Hematopoietic multipotent progenitor cell treated with erythropoietin and hydrocortisone succinate and interleukin-3 and kit ligand, for 17 days (in vitro differentiated cells): ENCODE measurements around the gene MEIOSIN.
"Not testable (repeated sequence)": the region's sequence is repeated elsewhere in the genome, so short reads cannot be mapped to it uniquely, and the experiment has no call there.

Experiments used
- DNase-seq: peaks from one replicate; pipeline ENCODE4 v3.0.0-alpha.2; 2015; ENCODE audit warnings: low spot score

MEIOSIN gene

GRCh38 chr19:45720065-45720464 lies 13.2 kb upstream of the MEIOSIN start:
- not testable (repeated sequence) for DNase-seq

GRCh38 chr19:45728683-45729082 lies 4.6 kb upstream of the MEIOSIN start:
- DNase-seq, result not testable (repeated sequence)

- DNase-seq, result no peak
These were observed 3.4 kb upstream of the MEIOSIN start for GRCh38 chr19:45729800-45730290.

- peak; percentile 79 for DNase-seq
These were observed 2.6 kb upstream of the MEIOSIN start, which contains the start of gene FBXO46 for GRCh38 chr19:45730368-45731288. Gene FBXO46, minus strand, starts transcription at chr19:45730896. Its CDS starts 17,401 bp downstream, at chr19:45713495.

- DNase-seq, result no peak
These were observed 6.5 kb downstream of the MEIOSIN start for GRCh38 chr19:45739498-45740439.

GRCh38 chr19:45742969-45743368 lies 9.7 kb downstream of the MEIOSIN start:
- DNase-seq, result no peak

- DNase-seq, result no peak
These were observed 12.4 kb downstream of the MEIOSIN start for GRCh38 chr19:45745606-45746005.

GRCh38 chr19:45746866-45747265 lies 13.6 kb downstream of the MEIOSIN start:
- no peak for DNase-seq

- DNase-seq, result no peak
These were observed 14.3 kb downstream of the MEIOSIN start for GRCh38 chr19:45747513-45747912.

- not testable (repeated sequence) for DNase-seq
These were observed 18.2 kb downstream of the MEIOSIN start for GRCh38 chr19:45751483-45751882.

- peak; percentile 39 for DNase-seq
These were observed 19.4 kb downstream of the MEIOSIN start for GRCh38 chr19:45752639-45753038.

- no peak for DNase-seq
These were observed 20.3 kb downstream of the MEIOSIN start for GRCh38 chr19:45753548-45753947.

- no peak for DNase-seq
These were observed 21.1 kb downstream of the MEIOSIN start for GRCh38 chr19:45754323-45754722.

GRCh38 chr19:45757695-45758094 lies 24.5 kb downstream of the MEIOSIN start:
- no peak for DNase-seq

GRCh38 chr19:45758921-45759320 lies 25.7 kb downstream of the MEIOSIN start:
- DNase-seq, result no peak

GRCh38 chr19:45761714-45762113 lies 28.5 kb downstream of the MEIOSIN start:
- DNase-seq, result no peak

- DNase-seq, result no peak
These were observed 29.8 kb downstream of the MEIOSIN start for GRCh38 chr19:45762870-45763631.

- no peak for DNase-seq
These were observed 30.6 kb downstream of the MEIOSIN start for GRCh38 chr19:45763691-45764294.

GRCh38 chr19:45764475-45764874 lies 31.2 kb downstream of the MEIOSIN start:
- DNase-seq, result no peak

- DNase-seq, result no peak
These were observed 31.9 kb downstream of the MEIOSIN start for GRCh38 chr19:45764945-45765701.
